Muscle layer of duodenum (tissue), 2 donors: Measurements from ENCODE around the gene KYNU.
"Not testable (repeated sequence)": the region's sequence is repeated elsewhere in the genome, so short reads cannot be mapped to it uniquely, and the experiment has no call there.

ENCODE experiments used
- H3K27ac ChIP-seq: one replicate; pipeline ENCODE4 v1.7.0; 2013; ENCODE audit warnings: mild to moderate bottlenecking, low read length
- H3K27me3 ChIP-seq: one replicate; pipeline ENCODE4 v1.7.0; 2013; ENCODE audit warnings: low read depth, mild to moderate bottlenecking, control low read depth, low read length
- H3K36me3 ChIP-seq, 2 donors: one replicate each; pipeline ENCODE4 v1.7.0; 2013; ENCODE audit warnings: low read length in 2 of 2, control low read depth in 1 of 2, mild to moderate bottlenecking in 1 of 2; ENCODE audit not compliant: insufficient read depth in 2 of 2, control insufficient read depth in 1 of 2
- H3K4me1 ChIP-seq, 2 donors: one replicate each; pipeline ENCODE4 v1.7.0; 2013; ENCODE audit warnings: low read length in 2 of 2, mild to moderate bottlenecking in 2 of 2, control low read depth in 1 of 2, moderate library complexity in 1 of 2; ENCODE audit not compliant: insufficient read depth in 2 of 2, control insufficient read depth in 1 of 2
- H3K4me3 ChIP-seq, 2 donors: one replicate each; pipeline ENCODE4 v1.7.0; 2013; ENCODE audit warnings: low read length in 2 of 2, low read depth in 1 of 2, mild to moderate bottlenecking in 1 of 2
- H3K9me3 ChIP-seq, 2 donors: one replicate each; pipeline ENCODE4 v1.7.0; 2013; ENCODE audit warnings: low read length in 2 of 2, control low read depth in 1 of 2, mild to moderate bottlenecking in 1 of 2; ENCODE audit not compliant: control insufficient read depth in 1 of 2
- donor health status: healthy.

KYNU gene

DNA sequence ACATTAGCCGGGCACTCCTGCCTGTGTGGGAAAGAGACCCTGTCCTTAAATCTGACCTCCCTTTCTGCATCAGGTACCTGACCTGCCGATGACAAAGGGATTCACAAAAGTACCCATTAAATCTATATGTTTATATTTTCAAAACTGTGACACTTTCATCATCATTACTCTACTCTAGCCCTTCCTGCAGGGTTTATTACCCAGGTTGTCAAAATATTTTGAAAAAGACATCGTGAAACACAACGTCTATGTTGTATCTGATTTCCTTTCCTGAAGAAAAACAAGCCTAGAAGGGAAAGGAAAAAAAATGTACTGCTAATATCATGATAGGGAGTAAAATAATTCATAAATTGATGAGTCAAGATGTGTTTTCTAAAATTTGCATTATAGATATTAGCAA is 15.2 kb upstream of the KYNU start:
- Histone ChIP-seq H3K9me3 (no peaks in the 10 kb centered on the region), H3K27ac (no peak overlapping the region), H3K27me3 (no peaks in the 10 kb centered on the region), H3K4me3 (no peak overlapping the region), H3K36me3 (no peaks in the 10 kb centered on the region), H3K4me1 (no peaks in the 10 kb centered on the region)

DNA sequence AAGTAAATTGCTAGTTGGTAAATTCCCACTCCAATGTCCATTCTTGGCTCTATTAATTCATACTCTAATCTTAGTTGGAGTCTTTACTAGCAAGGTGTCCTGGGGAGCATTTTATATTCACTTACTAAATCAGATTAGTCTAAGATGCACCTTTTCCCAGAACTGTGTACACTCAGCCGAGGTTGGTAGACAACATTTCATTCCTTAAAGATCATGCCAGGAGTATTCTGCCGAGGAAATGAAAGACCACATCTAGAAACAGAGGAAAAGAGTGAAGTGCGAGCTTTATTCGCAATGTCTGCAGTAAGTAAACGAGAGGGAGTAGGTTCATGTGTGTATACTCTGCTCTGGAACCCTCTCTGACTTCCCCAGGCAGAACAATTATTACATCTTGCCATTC is 14.6 kb upstream of the KYNU start:
- H3K27ac ChIP-seq, result no peak overlapping the region
- no peaks in the 10 kb centered on the region for H3K9me3 ChIP-seq
- H3K4me1 ChIP-seq, result no peaks in the 10 kb centered on the region
- H3K27me3 ChIP-seq, result no peaks in the 10 kb centered on the region
- H3K36me3 ChIP-seq, result no peaks in the 10 kb centered on the region
- no peak overlapping the region for H3K4me3 ChIP-seq

DNA sequence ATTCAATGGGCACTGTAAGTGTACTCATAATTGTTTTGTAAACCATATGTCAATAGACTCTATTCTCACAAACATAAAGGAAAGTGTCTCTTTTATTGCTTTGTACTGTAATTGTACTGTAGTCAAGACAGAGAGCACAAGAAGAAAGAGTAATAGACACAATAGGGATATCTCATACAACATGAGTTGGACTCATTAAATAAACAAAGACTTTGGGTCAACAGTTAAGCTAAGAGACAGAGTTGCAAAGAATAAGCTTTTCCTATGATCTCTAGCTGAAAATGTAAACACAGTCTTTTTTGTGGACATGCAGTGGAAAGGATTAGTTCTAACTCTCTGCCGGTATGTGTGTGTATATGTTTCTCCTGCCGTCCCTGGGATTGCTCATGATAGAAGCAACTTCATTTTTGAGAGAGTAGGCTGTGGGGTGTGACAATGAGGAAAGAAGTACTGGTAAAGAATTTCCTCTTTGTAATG is 13.9 kb upstream of the KYNU start:
- H3K4me1 ChIP-seq, result no peaks in the 10 kb centered on the region
- H3K4me3 ChIP-seq, result no peak overlapping the region
- H3K36me3 ChIP-seq, result peaks cover 0 to 3% of the 10 kb centered on the region in 2 donors
- no peaks in the 10 kb centered on the region for H3K9me3 ChIP-seq
- H3K27ac ChIP-seq, result no peak overlapping the region
- H3K27me3 ChIP-seq, result no peaks in the 10 kb centered on the region

- not testable (repeated sequence) for H3K4me1 ChIP-seq, H3K9me3 ChIP-seq, H3K36me3 ChIP-seq, H3K27me3 ChIP-seq, H3K4me3 ChIP-seq, H3K27ac ChIP-seq
These were observed 12.9 kb upstream of the KYNU start for GRCh38 chr2:142864605-142865004.

DNA sequence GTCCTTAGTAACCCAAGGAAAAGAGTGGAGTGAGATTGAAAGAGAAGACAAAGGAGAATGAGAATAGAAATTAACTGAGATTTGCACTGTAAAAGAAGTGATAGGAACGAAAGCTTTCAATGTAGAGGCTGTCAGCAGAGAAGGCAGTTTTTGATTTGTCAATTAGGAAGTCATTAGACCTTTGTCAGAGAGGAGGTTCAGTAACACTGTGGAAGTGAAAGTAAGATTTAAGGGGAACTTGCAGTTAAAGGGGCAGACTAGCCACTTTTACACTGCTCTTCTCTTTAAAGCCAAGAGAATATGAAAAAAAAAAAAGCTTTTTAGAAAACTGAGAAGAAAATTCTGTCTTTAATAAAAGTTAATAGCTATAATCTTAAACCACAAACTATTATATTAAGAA is 11.5 kb upstream of the KYNU start:
- H3K36me3 ChIP-seq, result peaks cover 0 to 4% of the 10 kb centered on the region in 2 donors
- no peaks in the 10 kb centered on the region for H3K27me3 ChIP-seq
- no peaks in the 10 kb centered on the region for H3K4me1 ChIP-seq
- peak overlapping the region; percentile 21 for H3K27ac ChIP-seq
- H3K9me3 ChIP-seq, result no peaks in the 10 kb centered on the region
- H3K4me3 ChIP-seq, result peak overlapping the region in 1 of 2 donors; percentile 10

DNA sequence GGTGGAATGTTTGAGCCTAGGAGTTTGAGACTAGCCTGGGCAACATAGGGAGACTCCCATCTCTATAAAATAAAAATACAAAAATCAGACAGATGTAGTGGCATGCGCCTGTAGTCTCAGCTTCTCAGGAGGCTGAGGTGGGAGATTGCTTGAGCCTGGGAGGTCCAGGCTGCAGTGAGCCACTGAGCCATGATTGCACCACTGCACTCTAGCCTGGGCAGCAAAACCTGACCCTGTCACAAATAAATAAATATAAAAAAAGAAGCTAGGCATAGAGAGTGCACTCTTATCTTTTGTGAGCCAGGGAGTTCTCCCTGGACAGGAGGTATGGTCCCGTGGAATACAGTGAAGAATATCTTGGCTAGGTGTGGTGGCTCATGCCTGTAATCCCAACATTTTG is 11.0 kb upstream of the KYNU start:
- Histone ChIP-seq H3K27me3 (no peaks in the 10 kb centered on the region), H3K4me3 (no peak overlapping the region), H3K27ac (no peak overlapping the region), H3K4me1 (no peaks in the 10 kb centered on the region), H3K36me3 (peaks cover 0 to 4% of the 10 kb centered on the region in 2 donors), H3K9me3 (no peaks in the 10 kb centered on the region)

- H3K4me1 ChIP-seq, result no peaks in the 10 kb centered on the region
- H3K27ac ChIP-seq, result no peak overlapping the region
- no peaks in the 10 kb centered on the region for H3K27me3 ChIP-seq
- H3K36me3 ChIP-seq, result peaks cover 0 to 4% of the 10 kb centered on the region in 2 donors
- no peaks in the 10 kb centered on the region for H3K9me3 ChIP-seq
- H3K4me3 ChIP-seq, result no peak overlapping the region
These were observed 10.3 kb upstream of the KYNU start for GRCh38 chr2:142867136-142867535.

- no peaks in the 10 kb centered on the region for H3K9me3 ChIP-seq
- peaks cover 0 to 7% of the 10 kb centered on the region in 2 donors for H3K36me3 ChIP-seq
- no peak overlapping the region for H3K4me3 ChIP-seq
- H3K27me3 ChIP-seq, result no peaks in the 10 kb centered on the region
- H3K27ac ChIP-seq, result peak overlapping the region; percentile 12
- H3K4me1 ChIP-seq, result no peaks in the 10 kb centered on the region
These were observed 9.2 kb upstream of the KYNU start for GRCh38 chr2:142868229-142868762.

DNA sequence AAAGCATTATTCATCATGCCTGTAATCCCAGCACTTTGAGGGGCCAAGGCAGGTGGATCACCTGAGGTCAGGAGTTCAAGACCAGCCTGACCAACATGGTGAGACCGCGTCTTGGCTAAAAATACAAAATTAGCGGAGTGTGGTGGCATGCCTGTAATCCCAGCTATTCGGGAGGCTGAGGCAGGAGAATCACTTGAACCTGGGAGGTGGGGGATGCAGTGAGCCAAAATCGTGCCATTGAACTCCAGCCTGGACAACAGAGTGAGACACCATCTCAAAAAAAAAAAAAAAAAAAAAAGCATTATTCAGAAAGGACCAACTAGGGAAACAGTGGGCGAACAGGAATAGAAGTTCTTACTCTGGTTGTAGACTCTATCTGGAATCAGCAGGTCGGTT is 8.4 kb upstream of the KYNU start:
- not testable (repeated sequence) for H3K27ac ChIP-seq, H3K4me3 ChIP-seq
- H3K36me3 ChIP-seq, result peaks cover 0 to 14% of the 10 kb centered on the region in 2 donors

GRCh38 chr2:142869461-142870106 is 7.9 kb upstream of the KYNU start:
- H3K4me3 ChIP-seq, result peak overlapping the region in 1 of 2 donors; percentile 17
- H3K4me1 ChIP-seq, result no peaks in the 10 kb centered on the region
- no peaks in the 10 kb centered on the region for H3K9me3 ChIP-seq
- no peaks in the 10 kb centered on the region for H3K27me3 ChIP-seq
- H3K36me3 ChIP-seq, result peaks cover 0 to 14% of the 10 kb centered on the region in 2 donors
- no peak overlapping the region for H3K27ac ChIP-seq

More for the DNA sequence above, 8.4 kb upstream of the KYNU start:
- H3K9me3 ChIP-seq, H3K27me3 ChIP-seq, H3K4me1 ChIP-seq: not testable (repeated sequence)

DNA sequence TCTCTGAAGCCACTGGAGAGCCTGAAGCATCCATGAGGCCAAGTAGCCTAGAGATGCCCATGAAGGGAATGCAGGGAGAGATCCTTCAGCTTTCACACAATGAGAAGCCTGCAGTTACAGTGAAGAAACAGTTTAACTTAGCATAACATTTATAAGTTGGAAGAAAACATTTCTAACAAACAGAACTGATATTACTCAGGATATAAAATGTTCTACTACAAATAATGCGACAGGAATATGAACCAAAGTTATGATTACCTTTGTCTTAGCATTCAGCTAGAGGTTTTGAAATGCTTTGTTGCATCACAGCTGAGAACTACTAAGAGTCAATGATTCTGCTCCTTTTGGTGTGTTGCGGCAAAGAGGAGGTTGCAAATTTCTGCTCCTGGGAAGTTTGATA is 6.9 kb upstream of the KYNU start:
- Histone ChIP-seq H3K4me1 (no peaks in the 10 kb centered on the region), H3K9me3 (no peaks in the 10 kb centered on the region), H3K27me3 (no peaks in the 10 kb centered on the region), H3K4me3 (no peak overlapping the region), H3K27ac (no peak overlapping the region), H3K36me3 (peaks cover 0 to 14% of the 10 kb centered on the region in 2 donors)

DNA sequence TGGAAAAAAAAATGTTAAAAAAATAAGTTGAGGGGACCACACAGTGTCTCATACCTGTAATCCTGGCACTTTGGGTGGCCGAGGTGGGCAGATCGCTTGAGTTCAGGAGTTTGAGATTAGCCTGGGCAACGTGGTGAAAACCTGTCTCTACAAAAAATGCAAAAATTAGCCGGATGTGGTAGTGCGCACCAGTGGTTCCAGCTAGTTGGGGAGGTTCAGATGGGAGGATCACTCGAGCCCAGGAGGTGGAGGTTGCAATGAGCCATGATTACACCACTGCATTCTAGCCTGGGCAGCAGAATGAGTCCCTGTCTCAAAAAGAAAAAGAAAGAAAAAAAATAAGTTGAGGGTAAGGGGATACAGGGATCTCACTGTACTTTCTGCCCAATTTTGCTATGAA is 6.1 kb upstream of the KYNU start:
- Histone ChIP-seq H3K27ac (no peak overlapping the region), H3K4me3 (no peak overlapping the region), H3K27me3 (no peaks in the 10 kb centered on the region), H3K36me3 (peaks cover 0 to 14% of the 10 kb centered on the region in 2 donors), H3K9me3 (no peaks in the 10 kb centered on the region), H3K4me1 (no peaks in the 10 kb centered on the region)
